Progenitor cell of endocrine pancreas (in vitro differentiated cells): ENCODE measurements around the gene SNAI1. TPM values are rescaled to one million over a fixed set of nuclear protein-coding genes. Genes with fewer than 3 reads are reported as not detected.
A peak's percentile ranks its signal among the peaks of the same experiment; 100 is the strongest.
"Not testable (repeated sequence)": the region's sequence is repeated elsewhere in the genome, so short reads cannot be mapped to it uniquely, and the experiment has no call there.

Experiments
- DNase-seq: peaks from one replicate; pipeline ENCODE4 v3.0.0; 2021; ENCODE audit warnings: low spot score; ENCODE audit not compliant: unreplicated experiment
- H3K27ac Mint-ChIP-seq: 2 replicates; pipeline ENCODE4 v1.8.0; 2021; ENCODE audit warnings: mild to moderate bottlenecking, moderate library complexity, mixed read lengths
- H3K27me3 Mint-ChIP-seq: 2 replicates; pipeline ENCODE4 v1.8.0; 2021; ENCODE audit warnings: mixed read lengths
- H3K36me3 Mint-ChIP-seq: 2 replicates; pipeline ENCODE4 v1.8.0; 2022; ENCODE audit warnings: mixed read lengths; ENCODE audit not compliant: insufficient read depth
- H3K4me1 Mint-ChIP-seq: 2 replicates; pipeline ENCODE4 v1.8.0; 2021; ENCODE audit warnings: low read depth, mixed read lengths
- H3K4me3 Mint-ChIP-seq: 2 replicates; pipeline ENCODE4 v1.8.0; 2021; ENCODE audit warnings: low read depth, mild to moderate bottlenecking, moderate library complexity, mixed read lengths
- H3K9me3 Mint-ChIP-seq: 2 replicates; pipeline ENCODE4 v1.8.0; 2021; ENCODE audit warnings: low read depth, mixed read lengths
- CTCF ChIP-seq: fragments of 200-600 bp; sonication (generic); IDR thresholded peaks from one replicate; pipeline ENCODE4 v1.5.0; 2021; ENCODE audit warnings: antibody characterized with exemption, mild to moderate bottlenecking; ENCODE audit not compliant: unreplicated experiment
- total RNA-seq: library from RNA; stranded (reverse); gene quantifications from 2 replicates; pipeline ENCODE4 v1.2.1, GENCODE V29; 2021

Gene SNAI1
- total RNA-seq, 1 donor from 2014 or later = 1.7 TPM

GRCh38 chr20:49945701-49946477, 36.9 kb upstream of the SNAI1 start:
- Mint-ChIP-seq H3K36me3 (peaks cover 28% of the 10 kb centered on the region), H3K27me3 (no peaks in the 10 kb centered on the region), H3K27ac (no peak overlapping the region), H3K4me1 (peaks cover 3% of the 10 kb centered on the region), H3K9me3 (no peaks in the 10 kb centered on the region), H3K4me3 (no peak overlapping the region)
- TF ChIP-seq CTCF = no peak
- DNase-seq = no peak

- no peaks in the 10 kb centered on the region for H3K4me1 Mint-ChIP-seq
- DNase-seq = no peak
- no peak overlapping the region for H3K4me3 Mint-ChIP-seq
- no peak for TF ChIP-seq CTCF
- H3K9me3 Mint-ChIP-seq = no peaks in the 10 kb centered on the region
- H3K27me3 Mint-ChIP-seq = no peaks in the 10 kb centered on the region
- H3K27ac Mint-ChIP-seq = peak overlapping the region; percentile 78
- H3K36me3 Mint-ChIP-seq = peaks cover 29% of the 10 kb centered on the region
Observed at GRCh38 chr20:49948178-49948577, 34.6 kb upstream of the SNAI1 start.

- TF ChIP-seq CTCF = no peak
- no peak for DNase-seq
- Mint-ChIP-seq H3K36me3 (peaks cover 29% of the 10 kb centered on the region), H3K4me3 (no peak overlapping the region), H3K4me1 (no peaks in the 10 kb centered on the region), H3K27me3 (no peaks in the 10 kb centered on the region), H3K27ac (no peak overlapping the region), H3K9me3 (no peaks in the 10 kb centered on the region)
Observed at GRCh38 chr20:49948809-49949507, 33.8 kb upstream of the SNAI1 start.

GRCh38 chr20:49951151-49951550, 31.6 kb upstream of the SNAI1 start:
- H3K4me1 Mint-ChIP-seq = no peaks in the 10 kb centered on the region
- no peaks in the 10 kb centered on the region for H3K27me3 Mint-ChIP-seq
- TF ChIP-seq CTCF = no peak
- H3K27ac Mint-ChIP-seq = no peak overlapping the region
- no peak overlapping the region for H3K4me3 Mint-ChIP-seq
- peaks cover 28% of the 10 kb centered on the region for H3K36me3 Mint-ChIP-seq
- no peak for DNase-seq
- no peaks in the 10 kb centered on the region for H3K9me3 Mint-ChIP-seq

GRCh38 chr20:49955167-49955566, 27.6 kb upstream of the SNAI1 start:
- Mint-ChIP-seq H3K4me3 (no peak overlapping the region), H3K36me3 (peaks cover 29% of the 10 kb centered on the region), H3K27me3 (no peaks in the 10 kb centered on the region), H3K9me3 (no peaks in the 10 kb centered on the region), H3K27ac (no peak overlapping the region), H3K4me1 (no peaks in the 10 kb centered on the region)
- DNase-seq = no peak
- no peak for TF ChIP-seq CTCF

- H3K9me3 Mint-ChIP-seq, H3K27me3 Mint-ChIP-seq, H3K27ac Mint-ChIP-seq, H3K4me3 Mint-ChIP-seq, DNase-seq, H3K4me1 Mint-ChIP-seq: not testable (repeated sequence)
- peaks cover 30% of the 10 kb centered on the region for H3K36me3 Mint-ChIP-seq
Observed at GRCh38 chr20:49955830-49956396, 26.9 kb upstream of the SNAI1 start.
